Germinal center (tissue), 1 donor: ENCODE results near the gene HPDL.
"Not testable (repeated sequence)": the region's sequence is repeated elsewhere in the genome, so short reads cannot be mapped to it uniquely, and the experiment has no call there.

Experiments
- DNase-seq: peaks from one replicate; pipeline ENCODE4 v3.0.0; 2012; ENCODE audit warnings: mixed read lengths, low spot score

Gene HPDL

DNA sequence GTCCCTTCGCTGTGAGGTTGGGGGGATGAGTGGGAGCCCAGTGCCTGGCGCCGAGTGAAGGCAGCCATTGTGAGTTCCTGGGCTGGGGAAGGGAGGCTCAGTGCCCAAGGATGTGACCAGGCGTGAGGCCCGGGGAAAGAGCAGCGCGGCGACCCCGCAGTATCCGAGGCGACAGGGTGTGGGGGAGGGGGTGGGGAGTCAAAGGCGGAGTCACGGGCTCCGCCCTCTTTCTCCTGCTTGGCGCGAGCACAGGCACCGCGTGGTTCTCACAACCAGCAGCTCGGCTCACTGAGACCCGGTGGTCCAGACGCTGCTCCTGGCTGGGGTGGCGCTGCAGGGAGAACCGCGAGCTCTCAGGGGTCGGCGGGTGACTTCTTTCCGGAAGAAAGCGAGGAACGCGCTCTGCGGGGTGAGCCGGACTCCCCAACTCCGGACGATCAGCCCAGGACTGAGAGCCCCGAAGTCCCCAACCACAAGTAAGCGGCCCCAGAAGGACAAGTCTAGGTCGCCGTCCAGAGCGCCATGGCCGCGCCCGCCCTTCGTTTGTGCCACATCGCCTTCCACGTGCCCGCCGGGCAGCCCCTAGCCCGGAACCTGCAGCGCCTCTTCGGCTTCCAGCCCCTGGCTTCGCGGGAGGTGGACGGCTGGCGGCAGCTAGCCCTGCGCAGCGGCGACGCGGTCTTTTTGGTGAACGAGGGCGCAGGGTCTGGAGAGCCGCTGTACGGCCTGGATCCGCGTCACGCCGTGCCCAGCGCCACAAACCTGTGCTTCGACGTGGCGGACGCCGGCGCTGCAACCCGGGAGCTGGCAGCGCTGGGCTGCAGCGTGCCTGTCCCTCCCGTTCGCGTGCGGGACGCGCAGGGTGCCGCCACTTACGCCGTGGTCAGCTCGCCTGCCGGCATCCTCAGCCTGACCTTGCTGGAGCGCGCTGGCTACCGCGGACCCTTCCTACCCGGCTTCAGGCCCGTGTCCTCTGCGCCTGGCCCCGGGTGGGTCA lies at the start of gene HPDL:
Gene HPDL, plus strand, starts transcription at position 269 of the 997 bp plus-strand sequence. Its CDS starts 254 bp downstream, at position 523.
- DNase-seq = peak; percentile 77

DNA sequence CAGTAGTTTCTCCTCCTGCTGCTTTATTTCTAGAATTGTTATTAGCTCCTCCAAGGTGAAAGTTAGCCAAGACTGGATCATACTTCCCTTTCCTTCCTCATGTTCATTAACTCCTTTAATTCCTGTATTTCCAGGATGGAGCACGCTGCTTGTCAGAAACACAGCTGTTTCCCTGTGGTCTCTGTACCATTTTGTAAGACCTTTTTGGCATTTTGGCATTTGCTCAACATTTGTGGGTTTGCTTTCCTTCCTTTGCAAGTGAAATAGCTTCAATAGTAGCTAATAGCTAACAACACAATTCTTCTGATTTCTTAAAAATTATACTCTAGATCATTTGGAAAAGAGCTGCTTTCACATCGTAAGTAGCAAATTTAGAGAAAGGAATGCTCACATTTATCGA lies 44.3 kb upstream of the HPDL start:
- DNase-seq = no peak

DNA sequence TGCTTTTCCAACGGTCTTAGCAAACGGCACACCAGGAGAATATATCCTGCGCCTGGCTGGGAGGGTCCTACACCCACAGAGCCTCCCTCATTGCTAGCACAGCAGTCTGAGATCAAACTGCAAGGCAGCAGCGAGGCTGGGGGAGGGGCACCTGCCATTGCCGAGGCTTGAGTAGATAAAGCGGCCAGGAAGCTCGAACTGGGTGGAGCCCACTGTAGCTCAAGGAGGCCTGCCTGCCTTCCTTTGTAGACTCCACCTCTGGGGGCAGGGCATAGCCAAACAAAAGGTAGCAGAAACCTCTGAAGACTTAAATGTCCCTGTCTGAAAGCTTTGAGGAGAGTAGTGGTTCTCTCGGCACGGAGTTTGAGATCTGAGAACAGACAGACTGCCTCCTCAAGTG lies 41.8 kb upstream of the HPDL start:
- DNase-seq = not testable (repeated sequence)

DNA sequence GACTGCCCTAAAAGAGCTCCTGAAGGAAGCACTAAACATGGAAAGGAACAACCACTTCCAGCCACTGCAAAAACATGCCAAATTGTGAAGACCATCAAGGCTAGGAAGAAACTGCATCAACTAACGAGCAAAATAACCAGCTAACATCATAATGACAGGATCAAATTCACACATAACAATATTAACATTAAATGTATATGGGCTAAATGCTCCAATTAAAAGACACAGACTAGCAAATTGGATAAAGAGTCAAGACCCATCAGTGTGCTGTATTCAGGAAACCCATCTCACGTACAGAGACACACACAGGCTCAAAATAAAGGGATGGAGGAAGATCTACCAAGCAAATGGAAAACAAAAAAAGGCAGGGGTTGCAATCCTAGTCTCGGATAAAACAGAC lies 40.2 kb upstream of the HPDL start:
- DNase-seq = not testable (repeated sequence)

DNA sequence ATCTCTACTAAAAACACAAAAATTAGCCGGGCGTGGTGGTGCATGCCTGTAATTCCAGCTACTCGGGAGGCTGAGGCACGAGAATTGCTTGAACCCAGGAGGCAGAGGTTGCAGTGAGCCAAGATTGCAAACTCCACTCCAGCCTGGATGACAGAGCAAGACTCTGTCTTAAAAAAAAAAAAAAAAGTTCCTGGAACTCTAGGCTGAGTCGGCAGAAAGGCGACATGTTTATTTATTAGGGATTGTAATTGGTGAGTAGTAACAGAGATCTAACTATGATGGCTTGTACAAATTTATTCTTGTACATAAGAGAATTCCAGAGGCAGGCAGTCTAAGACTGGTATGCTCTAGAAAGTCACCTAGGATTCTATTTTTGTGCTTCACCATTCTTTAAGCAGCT lies 35.7 kb upstream of the HPDL start:
- not testable (repeated sequence) for DNase-seq

DNA sequence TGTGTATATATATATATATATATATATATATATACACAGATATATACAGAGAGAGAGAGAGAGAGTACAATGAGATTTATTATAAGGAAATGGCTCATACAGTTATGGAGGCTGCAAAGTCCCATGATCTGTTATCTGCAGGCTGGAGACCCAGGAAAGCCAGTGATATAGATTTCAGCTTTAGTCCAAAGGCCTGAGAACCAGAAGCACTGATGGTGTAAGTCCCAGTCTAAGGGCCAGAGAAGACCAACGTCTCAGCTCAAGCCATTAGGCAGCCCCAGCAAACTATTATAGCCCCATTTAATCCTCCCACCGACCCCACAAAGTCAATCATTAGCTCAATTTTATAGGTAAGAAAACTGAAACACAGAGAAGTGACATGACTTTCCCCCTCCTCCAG lies 35.0 kb upstream of the HPDL start:
- no peak for DNase-seq

DNA sequence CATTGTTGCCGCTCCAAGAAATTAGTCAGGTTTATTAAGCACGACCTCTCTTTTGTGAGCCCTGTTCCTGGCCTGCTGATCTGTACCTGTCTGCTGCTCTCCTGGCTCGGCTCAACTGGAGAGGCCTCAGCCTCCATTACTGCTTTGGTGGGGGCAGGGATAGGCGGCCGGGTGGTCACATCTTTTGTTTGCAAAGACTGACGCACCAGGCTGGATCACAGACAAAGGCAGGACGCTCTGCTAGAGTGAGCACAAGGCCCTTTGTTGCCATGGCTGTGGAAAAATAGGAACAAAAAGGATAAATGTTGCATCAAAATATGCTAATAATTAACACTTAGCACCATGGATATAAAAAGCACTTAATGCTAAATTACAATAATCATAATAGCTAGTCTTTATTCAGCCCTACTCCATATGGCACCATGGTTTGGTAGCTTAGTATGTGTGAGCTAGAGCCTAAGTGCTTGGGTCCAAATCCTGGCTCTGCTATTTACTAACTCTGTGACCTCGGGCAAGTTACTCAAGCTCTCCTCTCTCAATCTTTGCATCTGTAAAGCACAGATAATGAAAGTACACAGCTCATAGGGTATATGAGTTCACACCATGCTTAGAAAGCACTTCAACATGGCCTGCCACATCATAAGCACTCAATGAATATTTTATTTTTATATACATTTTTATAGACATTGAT lies 28.9 kb upstream of the HPDL start:
- no peak for DNase-seq

DNA sequence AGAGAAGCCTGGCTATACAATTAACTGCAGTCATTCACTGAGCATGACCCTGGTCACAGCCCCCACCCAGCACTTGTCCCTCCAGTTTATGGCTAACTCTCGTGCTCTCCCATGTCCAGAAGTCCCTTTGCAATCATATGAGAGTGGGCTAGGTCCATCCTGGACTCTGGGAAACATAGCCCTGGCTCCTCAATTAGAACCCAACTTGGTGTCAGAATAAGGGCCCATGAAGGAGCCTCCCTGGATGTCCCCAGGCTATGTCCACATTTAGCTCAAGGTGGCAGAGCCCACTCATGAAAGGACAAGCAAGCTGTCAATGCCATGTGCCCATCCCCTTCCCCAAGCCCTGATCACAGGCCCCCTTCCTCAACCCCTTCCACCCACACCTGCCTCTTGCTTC lies 27.4 kb upstream of the HPDL start:
- DNase-seq = no peak

DNA sequence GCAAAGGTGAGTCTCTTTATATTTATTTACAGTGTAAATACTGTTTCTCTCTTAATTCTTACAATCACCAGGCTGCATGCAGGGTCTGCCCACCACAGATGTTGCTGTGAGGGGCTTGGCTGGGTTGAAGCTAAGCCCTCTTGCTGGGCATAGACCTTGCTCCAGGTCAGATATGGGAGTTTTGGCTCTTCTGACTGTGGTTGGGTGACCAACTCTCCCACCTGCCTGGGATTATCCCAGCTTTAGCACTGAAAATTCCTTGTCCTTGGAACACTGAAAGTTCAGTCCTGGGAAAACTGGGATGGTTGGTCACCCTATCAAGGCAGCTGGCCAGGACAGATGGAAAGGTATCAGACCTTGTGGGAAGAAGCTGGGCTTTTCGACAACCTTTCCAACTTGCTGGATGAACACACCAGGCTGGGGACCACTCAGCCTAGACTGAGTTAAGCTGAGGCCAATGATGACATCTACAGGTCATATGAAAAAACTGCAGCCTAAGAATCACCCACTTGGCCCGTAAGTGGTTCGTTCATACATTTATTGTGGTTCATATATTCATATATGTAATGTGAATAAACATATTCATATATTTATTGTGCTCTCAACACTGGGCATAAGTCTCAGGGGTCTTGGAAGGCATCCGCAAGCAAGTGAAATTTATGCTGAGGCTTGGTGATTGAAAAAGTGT lies 26.6 kb upstream of the HPDL start:
- peak; percentile 66 for DNase-seq

DNA sequence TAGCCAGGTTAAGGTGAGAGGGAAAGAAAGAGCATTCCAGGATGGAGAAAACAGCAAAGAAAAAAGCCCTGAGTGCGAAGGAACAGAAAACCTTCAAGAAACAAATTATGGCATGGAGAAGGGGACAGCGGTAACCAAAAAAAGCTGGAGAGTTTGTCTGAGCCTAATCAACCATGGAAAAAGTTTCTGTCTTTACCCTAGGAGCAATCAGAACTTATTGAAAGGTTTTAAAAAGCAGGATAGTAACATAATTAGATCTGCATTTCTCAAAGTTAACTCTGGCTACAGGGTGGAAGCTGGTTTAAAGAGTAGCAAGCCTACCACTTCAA lies 26.1 kb upstream of the HPDL start:
- no peak for DNase-seq

DNA sequence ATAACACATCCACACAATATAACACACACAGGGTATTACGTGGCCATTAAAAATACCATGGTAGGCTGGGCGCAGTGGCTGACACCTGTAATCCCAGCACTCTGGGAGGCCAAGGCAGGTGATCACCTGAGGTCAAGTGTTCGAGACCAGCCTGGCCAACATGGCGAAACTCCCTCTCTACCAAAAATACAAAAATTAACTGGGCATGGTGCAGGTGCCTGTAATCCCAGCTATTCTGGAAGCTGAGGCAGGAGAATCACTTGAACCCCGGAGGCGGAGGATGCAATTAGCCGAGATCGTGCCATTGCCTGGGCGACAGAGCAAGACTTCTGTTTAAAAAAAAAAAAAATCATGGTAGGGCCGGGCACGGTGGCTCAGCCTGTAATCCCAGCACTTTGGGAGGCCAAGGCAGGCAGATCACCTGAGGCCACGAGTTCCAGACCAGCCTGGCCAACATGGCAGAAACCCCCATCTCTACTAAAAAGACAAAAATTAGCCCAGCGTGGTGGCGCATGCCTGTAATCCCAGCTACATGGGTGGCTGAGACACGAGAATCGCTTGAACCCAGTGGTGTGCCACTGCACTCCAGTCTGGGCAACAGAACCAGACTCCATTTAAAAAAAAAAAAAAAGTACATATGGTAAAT lies 24.1 kb upstream of the HPDL start:
- DNase-seq = no peak

DNA sequence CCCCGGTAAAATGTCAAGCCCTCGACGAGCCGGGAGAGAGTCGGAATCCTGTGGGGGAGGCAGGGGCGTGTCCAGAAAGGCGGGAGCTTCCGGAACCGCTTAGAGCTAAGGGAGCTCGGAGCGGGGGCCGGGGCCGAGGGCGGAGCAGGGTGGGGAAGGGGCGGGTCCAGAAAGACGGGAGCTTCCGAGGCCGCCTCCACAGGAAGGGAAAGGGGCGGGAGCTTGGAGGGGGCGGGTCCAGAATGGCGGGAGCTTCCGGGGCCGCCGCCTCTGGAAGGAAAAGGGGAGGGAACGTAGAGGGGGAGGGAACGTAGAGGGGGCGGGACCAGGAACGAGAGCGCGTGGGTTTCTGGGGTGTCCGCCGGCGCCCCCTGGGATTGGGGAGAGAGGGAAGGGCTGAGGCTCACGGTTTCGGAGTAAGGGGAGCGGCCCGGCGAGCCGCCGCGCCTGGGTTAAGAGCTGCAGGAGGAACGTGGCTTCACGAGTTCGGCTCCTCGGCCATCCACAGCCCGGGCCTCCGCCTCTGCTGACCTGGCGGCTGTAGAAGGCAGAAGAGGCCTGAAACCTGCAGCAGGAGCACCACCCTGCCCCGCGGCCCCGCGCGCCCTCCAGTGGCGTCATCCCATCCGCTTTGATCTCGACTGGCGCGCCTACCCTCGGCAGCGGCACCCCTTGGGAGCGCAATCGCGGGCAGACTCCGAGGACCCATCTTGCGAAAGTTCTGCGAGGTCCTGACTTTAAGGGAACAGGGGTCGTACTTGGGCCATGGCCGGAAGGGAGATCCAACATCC lies 23.0 kb upstream of the HPDL start:
- peak; percentile 98 for DNase-seq

DNA sequence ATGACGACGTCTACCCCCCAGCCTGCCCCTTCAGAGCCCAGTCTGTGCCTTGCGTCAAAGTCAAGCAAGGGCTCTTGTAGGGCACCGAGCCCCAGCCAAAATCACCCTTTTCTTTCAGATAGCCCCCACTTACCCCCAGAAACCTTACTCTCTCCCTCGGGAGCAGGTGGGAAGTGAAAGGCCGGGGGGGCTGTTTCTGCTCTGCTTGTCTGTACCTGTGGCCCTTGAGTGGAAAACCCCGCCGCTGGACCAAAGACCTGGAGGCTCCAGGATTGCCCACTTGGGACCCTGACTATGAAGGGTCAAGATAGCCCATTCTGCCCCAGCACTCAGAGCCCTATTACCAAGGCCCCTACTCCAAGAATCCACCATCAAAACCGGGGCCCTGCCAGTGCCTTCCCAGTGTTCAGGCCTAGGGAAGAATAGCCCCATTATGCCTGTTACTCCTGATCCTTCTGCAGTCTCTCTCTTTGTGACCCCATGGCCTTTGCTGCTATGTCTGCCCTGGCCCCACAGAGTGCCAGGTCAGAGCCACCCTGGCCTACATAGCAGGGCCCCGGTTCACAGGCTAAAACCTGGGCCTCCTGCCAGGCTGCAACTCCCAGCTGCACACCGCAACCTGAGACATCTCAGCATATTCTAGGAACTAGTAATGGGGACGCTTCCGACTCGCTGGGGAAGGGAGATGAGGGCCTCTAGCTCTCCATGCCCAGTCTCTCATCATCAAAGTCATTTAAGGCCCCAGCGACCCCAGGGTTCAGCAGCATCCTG lies 22.2 kb upstream of the HPDL start:
- peak; percentile 14 for DNase-seq

DNA sequence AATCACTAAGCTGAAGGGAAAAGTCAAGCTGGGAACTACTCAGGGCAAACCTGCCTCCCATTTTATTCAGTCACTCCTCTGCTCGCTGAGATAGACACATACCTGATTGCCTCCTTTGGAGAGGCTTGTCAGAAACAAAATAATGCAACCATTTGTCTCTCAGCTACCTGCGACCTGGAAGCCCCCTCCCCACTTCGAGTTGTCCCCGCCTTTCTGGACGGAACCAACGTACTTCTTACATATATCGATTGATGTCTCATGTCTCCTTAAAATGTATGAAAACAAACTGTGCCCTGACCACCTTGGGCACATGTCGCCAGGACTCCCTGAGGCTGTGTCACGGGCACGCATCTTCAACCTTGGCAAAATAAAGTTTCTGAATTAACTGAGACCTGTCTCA lies 21.5 kb upstream of the HPDL start:
- no peak for DNase-seq

DNA sequence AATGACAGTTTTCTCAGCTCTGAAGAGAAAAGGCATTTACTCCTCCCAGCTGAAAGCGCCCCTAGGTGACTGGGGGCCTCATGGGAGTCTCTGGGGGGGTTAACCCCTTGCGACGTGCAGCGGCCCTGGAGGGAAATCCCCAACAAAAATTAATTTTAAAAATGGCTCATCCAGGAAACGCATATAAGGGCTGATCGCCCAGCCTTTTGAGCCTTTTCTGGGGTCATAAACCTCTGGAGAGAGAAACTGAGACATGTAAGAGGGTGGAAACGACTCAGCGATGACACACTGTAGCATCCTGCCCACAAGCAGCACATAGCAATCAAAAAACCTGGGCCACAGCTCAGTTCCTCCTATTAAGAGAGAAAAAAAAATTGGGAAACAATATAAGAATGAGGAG lies 20.4 kb upstream of the HPDL start:
- peak; percentile 46 for DNase-seq

DNA sequence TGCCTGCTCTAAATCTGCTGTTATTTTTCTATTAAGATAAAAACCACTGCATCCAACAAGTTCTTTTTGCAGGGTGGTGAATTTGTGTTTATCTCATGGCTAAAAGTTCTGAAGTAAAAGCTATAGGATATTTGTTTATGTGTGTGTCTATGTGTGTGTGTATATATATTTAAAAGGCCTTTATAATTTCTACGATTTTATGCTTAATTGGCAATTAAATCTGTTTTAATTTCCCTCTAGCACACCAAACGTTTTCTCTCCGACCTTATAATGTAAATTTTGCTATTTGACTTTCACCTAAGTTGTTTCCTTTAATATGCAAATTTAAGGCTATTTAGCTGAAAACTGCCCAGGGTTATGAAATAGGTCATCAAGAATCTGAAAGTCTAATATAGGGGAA lies 19.8 kb upstream of the HPDL start:
- no peak for DNase-seq

DNA sequence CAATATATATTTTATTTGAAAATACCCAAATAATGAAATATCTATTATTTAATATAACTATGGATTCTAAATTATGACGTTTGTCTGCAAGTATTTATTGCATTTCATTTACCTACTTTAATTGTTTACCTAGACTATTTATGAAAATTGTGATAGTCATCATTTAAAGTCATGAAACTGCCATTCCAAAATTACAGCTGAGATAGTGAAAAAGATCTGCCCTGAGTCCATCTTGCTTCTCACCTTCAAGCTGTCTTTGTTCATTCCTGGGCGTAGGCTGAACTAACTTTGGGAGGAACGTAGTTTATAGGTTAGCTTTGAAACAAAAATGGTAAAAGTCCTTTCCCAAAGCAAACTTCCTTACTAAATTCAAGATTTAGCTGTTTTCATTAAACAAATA lies 12.4 kb upstream of the HPDL start:
- no peak for DNase-seq

DNA sequence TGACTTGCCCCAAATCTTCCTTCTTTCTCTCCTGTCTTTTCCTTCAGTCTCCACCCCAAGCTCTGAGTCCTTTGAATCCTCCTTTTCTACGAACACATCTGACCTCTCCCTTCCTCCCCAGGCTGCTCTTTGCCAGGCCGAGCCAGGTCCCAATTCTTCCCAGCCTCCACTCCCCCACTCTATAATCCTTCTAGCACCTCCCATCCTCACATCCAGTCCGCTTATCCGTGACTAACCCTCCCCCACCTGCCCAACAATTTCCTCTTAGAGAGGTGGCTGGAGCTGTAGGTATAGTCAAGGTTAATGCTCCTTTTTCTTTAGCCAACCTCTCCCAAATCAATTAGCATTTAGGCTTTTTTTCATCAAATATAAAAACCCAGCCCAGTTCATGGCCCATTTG lies 9.5 kb upstream of the HPDL start:
- DNase-seq = no peak

DNA sequence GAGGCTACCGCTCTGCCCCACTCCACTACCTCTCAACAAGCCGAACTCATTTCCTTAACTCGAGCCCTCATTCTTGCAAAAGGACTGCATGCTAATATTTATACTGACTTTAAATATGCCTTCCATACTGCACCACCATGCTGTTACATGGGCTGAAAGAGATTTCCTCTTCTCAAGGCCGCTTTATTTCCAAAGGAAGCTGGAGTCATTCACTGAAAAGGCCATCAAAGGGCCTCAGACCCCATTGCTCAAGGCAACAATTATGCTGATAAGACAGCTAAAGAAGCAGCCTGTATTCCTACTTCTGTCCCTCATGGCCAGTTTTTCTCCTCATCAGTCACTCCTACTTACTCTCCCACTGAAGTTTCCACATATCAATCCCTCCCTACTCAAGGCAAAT lies 6.9 kb upstream of the HPDL start:
- DNase-seq = no peak

DNA sequence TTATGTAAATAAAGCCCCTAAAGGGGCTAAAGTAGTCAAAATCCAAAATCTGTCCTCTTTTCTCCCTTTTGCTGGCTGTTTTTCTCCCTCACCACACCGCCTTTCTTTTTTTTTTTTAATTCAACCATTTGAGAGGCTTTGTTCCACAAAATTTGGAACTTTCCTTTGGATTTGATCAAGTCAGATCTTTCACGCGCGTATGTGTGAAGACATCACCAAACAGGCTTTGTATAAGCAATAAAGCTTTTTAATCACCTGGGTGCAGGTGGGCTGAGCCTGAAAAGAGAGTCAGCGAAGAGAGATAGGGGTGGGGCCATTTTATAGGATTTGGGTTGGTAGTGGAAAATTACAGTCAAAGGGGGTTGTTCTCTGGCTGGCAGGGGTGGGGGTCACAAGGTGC lies 5.3 kb upstream of the HPDL start:
- no peak for DNase-seq
